KOPT-K1 (cell line): ENCODE measurements around the gene SENP1.
A peak's percentile ranks its signal among the peaks of the same experiment; 100 is the strongest.
"Not testable (repeated sequence)": the region's sequence is repeated elsewhere in the genome, so short reads cannot be mapped to it uniquely, and the experiment has no call there.

Source experiments
- H3K27ac ChIP-seq: fragments of 200-600 bp; sonication (generic); 2 replicates; pipeline ENCODE4 v1.5.1; 2016; ENCODE audit warnings: antibody characterized with exemption, mild to moderate bottlenecking, low read depth, low read length; ENCODE audit not compliant: poor library complexity, severe bottlenecking
- H3K36me3 ChIP-seq: fragments of 200-600 bp; sonication (generic); 2 replicates; pipeline ENCODE4 v1.5.1; 2017; ENCODE audit warnings: antibody characterized with exemption, mild to moderate bottlenecking, low read length, moderate library complexity; ENCODE audit not compliant: insufficient read depth
- H3K9me3 ChIP-seq: fragments of 200-600 bp; sonication (generic); 2 replicates; pipeline ENCODE4 v1.5.1; 2017; ENCODE audit warnings: antibody characterized with exemption, low read length, mild to moderate bottlenecking; ENCODE audit not compliant: insufficient read depth, poor library complexity, severe bottlenecking

Gene SENP1

GRCh38 chr12:48122065-48122834 is 16.4 kb upstream of the SENP1 start:
- no peaks in the 10 kb centered on the region for H3K9me3 ChIP-seq
- no peak overlapping the region for H3K27ac ChIP-seq
- H3K36me3 ChIP-seq: peaks cover 43% of the 10 kb centered on the region

GRCh38 chr12:48121522-48121921 is 15.6 kb upstream of the SENP1 start:
- H3K9me3 ChIP-seq: no peaks in the 10 kb centered on the region
- H3K27ac ChIP-seq: no peak overlapping the region
- H3K36me3 ChIP-seq: peaks cover 35% of the 10 kb centered on the region

- peaks cover 24% of the 10 kb centered on the region for H3K36me3 ChIP-seq
- H3K9me3 ChIP-seq: no peaks in the 10 kb centered on the region
- peak overlapping the region; percentile 39 for H3K27ac ChIP-seq
These were observed 13.9 kb upstream of the SENP1 start for GRCh38 chr12:48119834-48120195.

GRCh38 chr12:48119078-48119833 is 13.4 kb upstream of the SENP1 start, which contains the start of gene PFKM:
Gene PFKM (plus strand): TSS chr12:48119364. CDS start chr12:48122775, 3,411 bp downstream.
- H3K27ac ChIP-seq: peak within 1 kb of the TSS; percentile 39

GRCh38 chr12:48118284-48118871 is 12.5 kb upstream of the SENP1 start:
- H3K27ac ChIP-seq: peak overlapping the region; percentile 39
- peaks cover 11% of the 10 kb centered on the region for H3K36me3 ChIP-seq
- no peaks in the 10 kb centered on the region for H3K9me3 ChIP-seq

More at GRCh38 chr12:48119078-48119833, 13.4 kb upstream of the SENP1 start, which contains the start of gene PFKM:
- H3K36me3 ChIP-seq: peaks cover 18% of the 10 kb centered on the region
- no peaks in the 10 kb centered on the region for H3K9me3 ChIP-seq

- no peaks in the 10 kb centered on the region for H3K36me3 ChIP-seq
- H3K27ac ChIP-seq: no peak overlapping the region
- H3K9me3 ChIP-seq: no peaks in the 10 kb centered on the region
These were observed 10.1 kb upstream of the SENP1 start for GRCh38 chr12:48115957-48116356.

- not testable (repeated sequence) for H3K36me3 ChIP-seq, H3K27ac ChIP-seq
These were observed 5.4 kb upstream of the SENP1 start for GRCh38 chr12:48111312-48111693.

GRCh38 chr12:48110691-48111311 is 4.9 kb upstream of the SENP1 start:
- Histone ChIP-seq H3K27ac (no peak overlapping the region), H3K9me3 (no peaks in the 10 kb centered on the region), H3K36me3 (no peaks in the 10 kb centered on the region)

More at GRCh38 chr12:48111312-48111693, 5.4 kb upstream of the SENP1 start:
- H3K9me3 ChIP-seq: not testable (repeated sequence)

- Histone ChIP-seq H3K27ac (no peak overlapping the region), H3K36me3 (no peaks in the 10 kb centered on the region), H3K9me3 (no peaks in the 10 kb centered on the region)
These were observed 3.5 kb upstream of the SENP1 start for GRCh38 chr12:48109424-48109823.

- H3K27ac ChIP-seq: peak overlapping the region; percentile 92
- H3K36me3 ChIP-seq: no peaks in the 10 kb centered on the region
These were observed 1.1 kb upstream of the SENP1 start for GRCh38 chr12:48106681-48107613.

GRCh38 chr12:48105321-48105866 is 485 bp downstream of the SENP1 start:
- Histone ChIP-seq H3K27ac (peak overlapping the region; percentile 92), H3K36me3 (peaks cover 6% of the 10 kb centered on the region), H3K9me3 (no peaks in the 10 kb centered on the region)

More at GRCh38 chr12:48106681-48107613, 1.1 kb upstream of the SENP1 start:
- H3K9me3 ChIP-seq: no peaks in the 10 kb centered on the region

GRCh38 chr12:48104531-48104930 is 1.3 kb downstream of the SENP1 start:
- Histone ChIP-seq H3K9me3 (no peaks in the 10 kb centered on the region), H3K27ac (peak overlapping the region; percentile 92), H3K36me3 (peaks cover 13% of the 10 kb centered on the region)

- Histone ChIP-seq H3K9me3 (no peaks in the 10 kb centered on the region), H3K36me3 (peaks cover 93% of the 10 kb centered on the region), H3K27ac (no peak overlapping the region)
These were observed 13.3 kb downstream of the SENP1 start for GRCh38 chr12:48092611-48093010.

- no peaks in the 10 kb centered on the region for H3K9me3 ChIP-seq
- no peak overlapping the region for H3K27ac ChIP-seq
- H3K36me3 ChIP-seq: peaks cover 94% of the 10 kb centered on the region
These were observed 19.6 kb downstream of the SENP1 start for GRCh38 chr12:48086327-48086726.
